ENCODE data around the gene C8A.
A peak's percentile ranks its signal among the peaks of the same experiment; 100 is the strongest.

C8A gene

DNA sequence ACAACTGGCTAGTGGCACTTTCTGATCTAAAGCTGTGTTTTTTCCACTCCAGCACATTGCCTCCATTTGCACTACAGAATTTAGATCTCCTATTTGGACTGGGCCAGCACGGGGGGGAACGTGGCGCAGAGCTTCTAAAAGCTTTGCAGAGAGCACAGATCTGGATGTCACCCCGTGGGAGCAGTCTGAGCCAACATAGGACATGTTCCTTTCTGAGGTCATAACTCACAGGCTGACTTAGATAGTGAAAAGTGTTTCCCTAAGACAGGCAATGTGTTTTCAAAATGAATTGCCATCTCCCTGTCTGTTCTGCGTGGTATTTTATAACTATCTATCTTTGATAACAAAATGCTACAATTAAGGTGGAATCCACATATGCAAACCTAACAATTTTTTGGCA, 3.7 kb upstream of the C8A start:
- H2AFZ ChIP-seq (ENCODE audit: insufficient read depth, low read length, poor library complexity): no peak overlapping the region
- H3K4me1 ChIP-seq (ENCODE audit: control insufficient read depth in 1 of 2, insufficient read depth in 2 of 2, low read length in 2 of 2): no peaks in the 10 kb centered on the region
- H4K91ac ChIP-seq (ENCODE audit: low read depth, low read length): no peak overlapping the region
- no peak overlapping the region for H3K14ac ChIP-seq (ENCODE audit: low read length)
- H2AK5ac ChIP-seq (ENCODE audit: low read length): no peak overlapping the region
- H3K4me2 ChIP-seq (ENCODE audit: low read length): no peak overlapping the region
- no peaks in the 10 kb centered on the region for H3K27me3 ChIP-seq (ENCODE audit: insufficient read depth, low read length)
- H2BK120ac ChIP-seq (ENCODE audit: insufficient read depth, low read length, poor library complexity): no peak overlapping the region
- no peaks in the 10 kb centered on the region for H3K79me1 ChIP-seq (ENCODE audit: low read length)
- no peak overlapping the region for H3K9ac ChIP-seq (ENCODE audit: low read length)
- no peak overlapping the region for H4K12ac ChIP-seq (ENCODE audit: low read depth, low read length)
- H4K8ac ChIP-seq (ENCODE audit: low read depth, low read length): no peak overlapping the region
- no peak for DNase-seq
- no peak overlapping the region for H2BK5ac ChIP-seq (ENCODE audit: low read depth, low read length, poor library complexity)
- WGBS (ENCODE audit: extremely low coverage, insufficient coverage, insufficient read length): no CpG with 5 or more reads among the region's 5 CpGs
- H3K79me2 ChIP-seq (ENCODE audit: control insufficient read depth, insufficient read depth, low read length, poor library complexity): no peaks in the 10 kb centered on the region
- H3K18ac ChIP-seq (ENCODE audit: low read length): no peak overlapping the region
- no peak overlapping the region for H3K4me3 ChIP-seq (ENCODE audit: low read depth, low read length)
- H3K27ac ChIP-seq (ENCODE audit: low read depth, low read length): no peak overlapping the region
- H2BK12ac ChIP-seq (ENCODE audit: low read length): no peak overlapping the region
- peaks cover 3% of the 10 kb centered on the region for H3K9me3 ChIP-seq (ENCODE audit: insufficient read depth, low read depth, low read length)
- no peak overlapping the region for H3K23ac ChIP-seq (ENCODE audit: low read length)
- no peaks in the 10 kb centered on the region for H3K36me3 ChIP-seq (ENCODE audit: control insufficient read depth in 1 of 2, insufficient read depth in 2 of 2, low read length in 2 of 2)
- H3K4ac ChIP-seq (ENCODE audit: low read depth, low read length): no peak overlapping the region

GRCh38 chr1:56852476-56852875, 2.1 kb upstream of the C8A start:
- no peak overlapping the region for H3K4ac ChIP-seq (ENCODE audit: low read depth, low read length)
- no CpG with 5 or more reads among the region's 1 CpG for WGBS (ENCODE audit: extremely low coverage, insufficient coverage, insufficient read length)

GRCh38 chr1:56855190-56855589, 593 bp downstream of the C8A start:
- Histone ChIP-seq H3K9me3 (ENCODE audit: insufficient read depth, low read depth, low read length) (no peaks in the 10 kb centered on the region), H2BK12ac (ENCODE audit: low read length) (no peak overlapping the region), H2AK5ac (ENCODE audit: low read length) (no peak overlapping the region), H3K4me3 (ENCODE audit: low read depth, low read length) (no peak overlapping the region), H4K91ac (ENCODE audit: low read depth, low read length) (no peak overlapping the region), H3K27ac (ENCODE audit: low read depth, low read length) (no peak overlapping the region), H2BK5ac (ENCODE audit: low read depth, low read length, poor library complexity) (no peak overlapping the region), H3K9ac (ENCODE audit: low read length) (no peak overlapping the region), H3K4ac (ENCODE audit: low read depth, low read length) (no peak overlapping the region), H3K4me1 (ENCODE audit: control insufficient read depth in 1 of 2, insufficient read depth in 2 of 2, low read length in 2 of 2) (no peaks in the 10 kb centered on the region), H3K4me2 (ENCODE audit: low read length) (no peak overlapping the region), H3K36me3 (ENCODE audit: control insufficient read depth in 1 of 2, insufficient read depth in 2 of 2, low read length in 2 of 2) (no peaks in the 10 kb centered on the region), H3K18ac (ENCODE audit: low read length) (no peak overlapping the region), H3K14ac (ENCODE audit: low read length) (no peak overlapping the region), H3K79me1 (ENCODE audit: low read length) (no peaks in the 10 kb centered on the region), H3K79me2 (ENCODE audit: control insufficient read depth, insufficient read depth, low read length, poor library complexity) (no peaks in the 10 kb centered on the region), H3K27me3 (ENCODE audit: insufficient read depth, low read length) (no peaks in the 10 kb centered on the region), H2BK120ac (ENCODE audit: insufficient read depth, low read length, poor library complexity) (no peak overlapping the region), H3K23ac (ENCODE audit: low read length) (no peak overlapping the region), H4K12ac (ENCODE audit: low read depth, low read length) (no peak overlapping the region), H4K8ac (ENCODE audit: low read depth, low read length) (no peak overlapping the region), H2AFZ (ENCODE audit: insufficient read depth, low read length, poor library complexity) (no peak overlapping the region)
- no peak for DNase-seq
- no CpG with 5 or more reads among the region's 1 CpG for WGBS (ENCODE audit: extremely low coverage, insufficient coverage, insufficient read length)

More at GRCh38 chr1:56852476-56852875, 2.1 kb upstream of the C8A start:
- Histone ChIP-seq H2AK5ac (ENCODE audit: low read length) (no peak overlapping the region), H2BK5ac (ENCODE audit: low read depth, low read length, poor library complexity) (no peak overlapping the region), H3K79me1 (ENCODE audit: low read length) (no peaks in the 10 kb centered on the region), H3K27ac (ENCODE audit: low read depth, low read length) (no peak overlapping the region), H3K79me2 (ENCODE audit: control insufficient read depth, insufficient read depth, low read length, poor library complexity) (no peaks in the 10 kb centered on the region), H3K4me1 (ENCODE audit: control insufficient read depth in 1 of 2, insufficient read depth in 2 of 2, low read length in 2 of 2) (no peaks in the 10 kb centered on the region), H3K9me3 (ENCODE audit: insufficient read depth, low read depth, low read length) (peaks cover 2% of the 10 kb centered on the region), H3K36me3 (ENCODE audit: control insufficient read depth in 1 of 2, insufficient read depth in 2 of 2, low read length in 2 of 2) (no peaks in the 10 kb centered on the region), H2AFZ (ENCODE audit: insufficient read depth, low read length, poor library complexity) (no peak overlapping the region), H3K4me3 (ENCODE audit: low read depth, low read length) (peak overlapping the region; percentile 5), H3K18ac (ENCODE audit: low read length) (no peak overlapping the region), H4K12ac (ENCODE audit: low read depth, low read length) (no peak overlapping the region), H2BK120ac (ENCODE audit: insufficient read depth, low read length, poor library complexity) (no peak overlapping the region), H3K14ac (ENCODE audit: low read length) (no peak overlapping the region), H3K9ac (ENCODE audit: low read length) (no peak overlapping the region), H3K23ac (ENCODE audit: low read length) (no peak overlapping the region), H3K4me2 (ENCODE audit: low read length) (no peak overlapping the region), H4K91ac (ENCODE audit: low read depth, low read length) (no peak overlapping the region), H2BK12ac (ENCODE audit: low read length) (no peak overlapping the region), H3K27me3 (ENCODE audit: insufficient read depth, low read length) (no peaks in the 10 kb centered on the region), H4K8ac (ENCODE audit: low read depth, low read length) (no peak overlapping the region)
- no peak for DNase-seq

- Histone ChIP-seq H3K27me3 (ENCODE audit: insufficient read depth, low read length) (no peaks in the 10 kb centered on the region), H3K27ac (ENCODE audit: low read depth, low read length) (no peak overlapping the region), H4K91ac (ENCODE audit: low read depth, low read length) (no peak overlapping the region), H2AK5ac (ENCODE audit: low read length) (no peak overlapping the region), H3K23ac (ENCODE audit: low read length) (no peak overlapping the region), H3K4me2 (ENCODE audit: low read length) (no peak overlapping the region), H3K4ac (ENCODE audit: low read depth, low read length) (no peak overlapping the region), H2BK120ac (ENCODE audit: insufficient read depth, low read length, poor library complexity) (no peak overlapping the region), H2BK5ac (ENCODE audit: low read depth, low read length, poor library complexity) (no peak overlapping the region), H4K8ac (ENCODE audit: low read depth, low read length) (no peak overlapping the region), H3K36me3 (ENCODE audit: control insufficient read depth in 1 of 2, insufficient read depth in 2 of 2, low read length in 2 of 2) (no peaks in the 10 kb centered on the region), H3K18ac (ENCODE audit: low read length) (no peak overlapping the region), H4K12ac (ENCODE audit: low read depth, low read length) (no peak overlapping the region), H3K79me1 (ENCODE audit: low read length) (no peaks in the 10 kb centered on the region), H2BK12ac (ENCODE audit: low read length) (no peak overlapping the region), H3K4me3 (ENCODE audit: low read depth, low read length) (no peak overlapping the region), H3K9me3 (ENCODE audit: insufficient read depth, low read depth, low read length) (no peaks in the 10 kb centered on the region), H3K4me1 (ENCODE audit: control insufficient read depth in 1 of 2, insufficient read depth in 2 of 2, low read length in 2 of 2) (no peaks in the 10 kb centered on the region), H3K14ac (ENCODE audit: low read length) (no peak overlapping the region), H3K9ac (ENCODE audit: low read length) (no peak overlapping the region), H2AFZ (ENCODE audit: insufficient read depth, low read length, poor library complexity) (no peak overlapping the region), H3K79me2 (ENCODE audit: control insufficient read depth, insufficient read depth, low read length, poor library complexity) (no peaks in the 10 kb centered on the region)
- DNase-seq: no peak
Observed at GRCh38 chr1:56856186-56856585, 1.6 kb downstream of the C8A start.

DNA sequence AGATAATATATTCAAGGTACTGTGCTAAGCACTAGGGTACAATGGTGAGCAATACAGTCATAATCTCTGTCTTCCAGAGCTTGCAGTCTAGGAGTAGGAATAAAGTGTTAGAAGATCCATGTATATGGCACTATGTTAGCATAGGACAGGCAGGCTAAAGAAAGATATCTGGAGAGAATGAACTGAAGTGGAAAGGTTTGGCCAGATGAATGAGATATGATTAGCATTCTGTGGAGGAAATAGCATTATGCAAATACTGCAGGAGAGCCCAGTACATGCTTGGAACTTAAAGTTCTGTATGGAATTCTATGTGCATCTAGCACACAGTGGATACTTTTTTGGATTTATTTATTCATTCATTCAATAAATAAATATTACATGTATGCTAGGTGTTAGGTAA, 4.7 kb downstream of the C8A start:
- Histone ChIP-seq H3K4me3 (ENCODE audit: low read depth, low read length) (no peak overlapping the region), H4K91ac (ENCODE audit: low read depth, low read length) (no peak overlapping the region), H2BK12ac (ENCODE audit: low read length) (no peak overlapping the region), H3K36me3 (ENCODE audit: control insufficient read depth in 1 of 2, insufficient read depth in 2 of 2, low read length in 2 of 2) (no peaks in the 10 kb centered on the region), H4K12ac (ENCODE audit: low read depth, low read length) (no peak overlapping the region), H3K9me3 (ENCODE audit: insufficient read depth, low read depth, low read length) (no peaks in the 10 kb centered on the region), H3K27ac (ENCODE audit: low read depth, low read length) (no peak overlapping the region), H3K4me1 (ENCODE audit: control insufficient read depth in 1 of 2, insufficient read depth in 2 of 2, low read length in 2 of 2) (no peaks in the 10 kb centered on the region), H3K27me3 (ENCODE audit: insufficient read depth, low read length) (no peaks in the 10 kb centered on the region), H3K4ac (ENCODE audit: low read depth, low read length) (no peak overlapping the region), H2BK5ac (ENCODE audit: low read depth, low read length, poor library complexity) (no peak overlapping the region), H2AFZ (ENCODE audit: insufficient read depth, low read length, poor library complexity) (no peak overlapping the region), H2BK120ac (ENCODE audit: insufficient read depth, low read length, poor library complexity) (no peak overlapping the region), H3K79me2 (ENCODE audit: control insufficient read depth, insufficient read depth, low read length, poor library complexity) (no peaks in the 10 kb centered on the region), H2AK5ac (ENCODE audit: low read length) (no peak overlapping the region), H4K8ac (ENCODE audit: low read depth, low read length) (no peak overlapping the region), H3K18ac (ENCODE audit: low read length) (no peak overlapping the region), H3K79me1 (ENCODE audit: low read length) (no peaks in the 10 kb centered on the region), H3K14ac (ENCODE audit: low read length) (no peak overlapping the region), H3K9ac (ENCODE audit: low read length) (no peak overlapping the region), H3K23ac (ENCODE audit: low read length) (no peak overlapping the region), H3K4me2 (ENCODE audit: low read length) (no peak overlapping the region)
- DNase-seq: no peak

Data from trophoblast cell (in vitro differentiated cells and primary cell).